ENCODE data around the gene CARS1. TPM values are rescaled to one million over a fixed set of nuclear protein-coding genes. Genes with fewer than 3 reads are reported as not detected.

CARS1 gene
- total and polyA plus RNA-seq, 12 donors: 12.5 to 24.6 (median 15.9) TPM

- H3K4me3 ChIP-seq: no peak overlapping the region
- no peaks in the 10 kb centered on the region for H3K9me3 ChIP-seq
- peak in 2 of 8 donors; percentile 28 to 47 for ATAC-seq
- no peak for TF ChIP-seq CTCF (IDR thresholded peaks at IDR 0.05)
- intact Hi-C loops (cut with DNase I): no loop called here
- peaks cover 0 to 100% (median 62%) of the 10 kb centered on the region in 9 donors for H3K36me3 ChIP-seq
- peak overlapping the region in 2 of 10 donors; percentile 3 to 49 for H3K27ac ChIP-seq
- WGBS, 2 donors: 75 to 84% methylated on average over 7 of the region's 7 CpGs
- DNase-seq: no peak
- peaks cover 0 to 24% (median 11%) of the 10 kb centered on the region in 9 donors for H3K4me1 ChIP-seq
- no peaks in the 10 kb centered on the region for H3K27me3 ChIP-seq
Observed at GRCh38 chr11:2960139-2960538, 97.1 kb downstream of the CARS1 start.

- no peaks in the 10 kb centered on the region for H3K27me3 ChIP-seq
- no peak overlapping the region for H3K27ac ChIP-seq
- no peak overlapping the region for H3K4me3 ChIP-seq
- no peak for ATAC-seq
- H3K4me1 ChIP-seq: peaks cover 0 to 24% (median 11%) of the 10 kb centered on the region in 9 donors
- DNase-seq: no peak
- intact Hi-C loops (cut with DNase I): no loop called here
- H3K36me3 ChIP-seq: peaks cover 0 to 100% (median 63%) of the 10 kb centered on the region in 9 donors
- 82 to 85% methylated on average over 3 of the region's 3 CpGs for WGBS, 2 donors
- no peak for TF ChIP-seq CTCF (IDR thresholded peaks at IDR 0.05)
- no peaks in the 10 kb centered on the region for H3K9me3 ChIP-seq
Observed at GRCh38 chr11:2958251-2958650, 99.0 kb downstream of the CARS1 start.

GRCh38 chr11:2955906-2956476 lies 101.2 kb downstream of the CARS1 start:
- no peak for ATAC-seq
- H3K4me3 ChIP-seq: no peak overlapping the region
- no peaks in the 10 kb centered on the region for H3K9me3 ChIP-seq
- no peak for TF ChIP-seq CTCF (IDR thresholded peaks at IDR 0.05)
- H3K36me3 ChIP-seq: peaks cover 0 to 100% (median 82%) of the 10 kb centered on the region in 9 donors
- WGBS, 2 donors: 85 to 89% methylated on average over 6 of the region's 6 CpGs
- no peak overlapping the region for H3K27ac ChIP-seq
- peaks cover 0 to 36% (median 11%) of the 10 kb centered on the region in 9 donors for H3K4me1 ChIP-seq
- H3K27me3 ChIP-seq: no peaks in the 10 kb centered on the region
- intact Hi-C loops (cut with DNase I): no loop called here
- DNase-seq: no peak

- DNase-seq: no peak
- 79 to 83% methylated on average over 6 of the region's 6 CpGs for WGBS, 2 donors
- H3K36me3 ChIP-seq: peaks cover 0 to 100% (median 94%) of the 10 kb centered on the region in 9 donors
- H3K9me3 ChIP-seq: no peaks in the 10 kb centered on the region
- no peaks in the 10 kb centered on the region for H3K27me3 ChIP-seq
- no peak overlapping the region for H3K27ac ChIP-seq
- TF ChIP-seq CTCF (IDR thresholded peaks at IDR 0.05): no peak
- peaks cover 0 to 36% (median 4%) of the 10 kb centered on the region in 9 donors for H3K4me1 ChIP-seq
- no peak overlapping the region for H3K4me3 ChIP-seq
- intact Hi-C loops (cut with DNase I): no loop called here
- ATAC-seq: no peak
Observed at GRCh38 chr11:2954263-2954662, 103.0 kb downstream of the CARS1 start.
